GM19328 (cell line): ENCODE data around the gene KLHDC1.
"Not testable (repeated sequence)": the region's sequence is repeated elsewhere in the genome, so short reads cannot be mapped to it uniquely, and the experiment has no call there.

Source experiments
- ATAC-seq: cut with Tn5 transposase; IDR thresholded peaks from one replicate; pipeline ENCODE4 v1.9.1; 2021; ENCODE audit warnings: mild to moderate bottlenecking, moderate library complexity; ENCODE audit not compliant: unreplicated experiment

Gene KLHDC1

DNA sequence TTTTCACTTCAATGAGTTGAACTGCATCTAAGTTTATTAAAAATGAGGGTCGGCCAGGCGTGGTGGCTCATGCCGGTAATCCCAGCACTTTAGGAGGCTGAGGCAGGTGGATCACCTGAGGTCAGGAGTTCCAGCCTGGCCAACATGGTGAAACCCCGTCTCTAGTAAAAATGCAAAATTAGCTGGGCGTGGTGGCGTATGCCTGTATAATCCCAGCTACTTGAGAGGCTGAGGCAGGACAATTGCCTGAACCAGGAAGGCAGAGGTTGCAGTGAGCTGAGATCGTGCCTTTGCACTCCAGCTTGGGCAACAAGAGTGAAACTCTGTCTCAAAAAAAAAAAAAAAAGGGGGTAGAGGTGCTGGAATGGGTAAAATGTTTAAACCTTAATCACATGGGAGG lies 88.1 kb downstream of the KLHDC1 start:
- not testable (repeated sequence) for ATAC-seq

DNA sequence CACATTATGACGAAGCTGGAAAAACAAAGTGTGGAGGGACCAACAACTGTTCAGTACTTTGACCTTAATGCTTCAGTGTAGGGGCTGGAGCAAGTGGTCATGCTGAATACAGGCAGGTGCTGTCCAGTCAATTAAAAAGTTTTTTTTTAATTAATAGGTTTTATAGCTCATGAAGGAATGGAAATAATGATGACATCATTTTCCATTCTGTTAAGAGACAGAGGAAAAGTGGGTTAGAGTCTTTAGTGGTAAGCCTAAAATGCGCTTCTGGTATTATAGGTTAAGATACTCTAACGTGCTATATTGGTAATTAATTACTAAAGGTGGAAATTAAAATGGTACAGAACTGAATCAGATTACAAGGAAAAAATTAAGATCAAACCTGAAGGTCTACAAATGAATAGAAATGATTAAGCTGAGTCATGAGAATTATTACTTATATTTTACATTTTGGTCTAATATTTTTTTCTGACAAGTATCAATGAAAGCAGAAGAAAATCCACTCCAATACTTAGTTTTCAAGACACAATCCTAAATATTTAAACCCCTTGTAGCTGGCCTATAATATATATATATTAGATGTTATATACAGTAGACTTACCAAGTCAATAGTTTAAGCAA lies 90.6 kb downstream of the KLHDC1 start:
- ATAC-seq, result no peak

DNA sequence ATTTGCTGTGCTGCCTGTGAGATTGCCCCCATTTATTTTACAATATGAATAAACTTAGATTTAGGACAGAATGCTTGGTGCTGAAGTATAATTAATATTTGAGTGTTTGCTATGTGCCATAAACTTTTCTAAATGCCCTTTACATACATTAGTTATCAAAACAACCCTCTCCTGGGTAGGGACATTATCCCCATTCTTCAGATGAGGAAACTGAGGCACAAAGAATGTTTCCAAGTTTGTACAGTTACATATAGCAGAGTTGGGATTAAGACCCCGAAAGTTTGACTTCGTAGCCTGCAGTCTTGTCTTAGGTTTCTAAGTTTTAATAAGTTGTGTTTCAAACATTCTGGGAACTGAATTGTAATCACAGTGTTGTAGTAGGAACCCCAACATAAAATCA lies 93.4 kb downstream of the KLHDC1 start:
- no peak for ATAC-seq

DNA sequence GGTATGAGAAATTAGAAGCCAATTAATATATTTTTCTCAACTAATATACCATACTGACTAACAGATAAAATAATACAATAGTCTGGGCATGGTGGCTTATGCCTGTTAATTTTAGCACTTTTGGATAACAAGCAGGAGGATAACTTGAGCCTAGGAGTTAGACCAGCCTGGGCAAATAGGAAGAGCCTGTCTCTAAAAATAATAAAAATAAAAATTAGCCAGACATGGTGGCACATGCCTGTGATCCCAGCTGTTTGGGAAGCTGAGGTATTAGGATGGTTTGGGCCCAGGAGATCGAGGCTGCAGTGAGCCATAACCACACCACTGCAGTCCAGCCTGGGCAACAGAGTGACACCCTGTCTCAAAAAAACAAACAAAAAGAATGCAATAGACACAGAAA lies 99.7 kb downstream of the KLHDC1 start:
- no peak for ATAC-seq

DNA sequence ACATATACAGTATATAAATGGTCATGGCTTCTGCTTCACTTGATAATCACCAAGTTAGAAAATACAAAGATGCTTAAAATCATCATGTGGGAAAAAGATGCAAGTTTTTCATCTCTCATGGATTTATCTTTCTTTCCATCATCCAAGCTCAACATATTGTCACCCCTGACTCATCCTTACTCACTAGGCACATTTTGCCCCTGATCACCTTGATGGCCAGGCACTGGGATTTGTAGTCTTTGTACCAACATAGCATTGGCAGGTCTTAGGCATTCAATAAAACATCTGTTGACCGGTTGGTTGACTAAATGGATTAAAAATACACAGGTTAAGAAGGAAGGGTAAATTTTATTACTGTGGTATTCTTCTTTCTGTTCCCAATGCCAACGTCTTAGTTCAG lies 103.1 kb downstream of the KLHDC1 start:
- ATAC-seq, result no peak
